ENCODE results near the gene SPATA12.

Gene SPATA12

DNA sequence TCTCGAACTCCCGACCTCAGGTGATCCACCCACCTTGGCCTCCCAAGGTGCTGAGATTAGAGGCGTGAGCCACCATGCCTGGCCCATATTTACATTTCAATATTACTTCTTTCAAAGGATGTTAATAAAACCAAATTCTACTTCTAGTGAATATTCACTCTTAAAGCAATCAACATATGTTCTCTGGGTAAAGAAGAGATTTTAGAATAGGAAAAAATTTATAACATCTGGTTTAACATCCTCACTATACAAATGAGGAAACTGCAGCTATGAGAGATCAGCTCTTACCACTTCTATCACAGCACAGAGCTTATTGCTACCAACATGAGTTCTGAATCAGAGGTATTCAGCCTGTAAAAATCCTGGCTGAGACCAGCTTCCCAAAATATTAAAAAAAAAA is 56.0 kb downstream of the SPATA12 start:
- Histone ChIP-seq H3K9me2 (replicated peaks; ENCODE audit: low read depth, low read length) (no peaks in the 10 kb centered on the region), H2AFZ (ENCODE audit: low read length) (no peak overlapping the region), H3F3A (ENCODE audit: low read depth) (no peaks in the 10 kb centered on the region), H3K4me2 (ENCODE audit: low read depth, low read length, poor library complexity, severe bottlenecking) (no peak overlapping the region), H3K9me3 (ENCODE audit: insufficient read depth, low read depth, low read length) (no peaks in the 10 kb centered on the region), H3K4me1 (ENCODE audit: insufficient read depth, low read length, poor library complexity, severe bottlenecking) (no peaks in the 10 kb centered on the region), H4K20me1 (ENCODE audit: insufficient read depth, low read length, poor library complexity, severe bottlenecking) (no peaks in the 10 kb centered on the region), H3K36me3 (ENCODE audit: insufficient read depth, low read length) (no peaks in the 10 kb centered on the region), H3K4me3 (ENCODE audit: low read length, poor library complexity, severe bottlenecking) (no peak overlapping the region), H3K79me2 (ENCODE audit: insufficient read depth, low read length) (no peaks in the 10 kb centered on the region), H3K9ac (ENCODE audit: low read depth, low read length, poor library complexity, severe bottlenecking) (no peak overlapping the region), H3K27me3 (ENCODE audit: insufficient read depth, low read length, poor library complexity, severe bottlenecking) (no peaks in the 10 kb centered on the region)
- TF ChIP-seq, protein P1, sequence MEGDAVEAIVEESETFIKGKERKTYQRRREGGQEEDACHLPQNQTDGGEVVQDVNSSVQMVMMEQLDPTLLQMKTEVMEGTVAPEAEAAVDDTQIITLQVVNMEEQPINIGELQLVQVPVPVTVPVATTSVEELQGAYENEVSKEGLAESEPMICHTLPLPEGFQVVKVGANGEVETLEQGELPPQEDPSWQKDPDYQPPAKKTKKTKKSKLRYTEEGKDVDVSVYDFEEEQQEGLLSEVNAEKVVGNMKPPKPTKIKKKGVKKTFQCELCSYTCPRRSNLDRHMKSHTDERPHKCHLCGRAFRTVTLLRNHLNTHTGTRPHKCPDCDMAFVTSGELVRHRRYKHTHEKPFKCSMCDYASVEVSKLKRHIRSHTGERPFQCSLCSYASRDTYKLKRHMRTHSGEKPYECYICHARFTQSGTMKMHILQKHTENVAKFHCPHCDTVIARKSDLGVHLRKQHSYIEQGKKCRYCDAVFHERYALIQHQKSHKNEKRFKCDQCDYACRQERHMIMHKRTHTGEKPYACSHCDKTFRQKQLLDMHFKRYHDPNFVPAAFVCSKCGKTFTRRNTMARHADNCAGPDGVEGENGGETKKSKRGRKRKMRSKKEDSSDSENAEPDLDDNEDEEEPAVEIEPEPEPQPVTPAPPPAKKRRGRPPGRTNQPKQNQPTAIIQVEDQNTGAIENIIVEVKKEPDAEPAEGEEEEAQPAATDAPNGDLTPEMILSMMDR (conservative IDR thresholded peaks at IDR 0.05; ENCODE audit: low read length), result no peak
- TF ChIP-seq EZH2phosphoT487 (IDR thresholded peaks at IDR 0.05; ENCODE audit: borderline replicate concordance), result no peak

DNA sequence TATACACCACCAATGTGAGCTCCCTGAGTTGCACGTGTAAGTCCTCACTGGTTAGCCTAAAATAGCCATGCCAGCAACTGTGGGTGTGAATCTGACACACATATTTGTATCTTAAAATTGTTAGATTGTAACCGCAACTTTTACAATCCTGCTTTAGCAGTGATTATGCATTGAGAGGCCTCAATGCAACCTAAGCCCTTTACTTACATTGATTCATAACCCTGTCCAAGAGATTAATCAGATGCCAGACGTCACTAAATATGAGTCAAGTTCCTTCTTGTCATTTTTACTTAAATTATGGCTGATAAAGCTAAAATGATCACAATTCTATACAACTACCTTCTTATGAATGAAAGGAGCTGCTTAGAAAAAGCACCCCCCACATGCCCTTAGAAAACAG is 57.8 kb downstream of the SPATA12 start:
- Histone ChIP-seq H3K4me3 (ENCODE audit: low read length, poor library complexity, severe bottlenecking) (no peak overlapping the region), H3F3A (ENCODE audit: low read depth) (no peaks in the 10 kb centered on the region), H3K9me3 (ENCODE audit: insufficient read depth, low read depth, low read length) (no peaks in the 10 kb centered on the region), H3K79me2 (ENCODE audit: insufficient read depth, low read length) (no peaks in the 10 kb centered on the region), H3K4me2 (ENCODE audit: low read depth, low read length, poor library complexity, severe bottlenecking) (no peak overlapping the region), H2AFZ (ENCODE audit: low read length) (no peak overlapping the region), H3K9me2 (replicated peaks; ENCODE audit: low read depth, low read length) (no peaks in the 10 kb centered on the region), H4K20me1 (ENCODE audit: insufficient read depth, low read length, poor library complexity, severe bottlenecking) (no peaks in the 10 kb centered on the region), H3K36me3 (ENCODE audit: insufficient read depth, low read length) (no peaks in the 10 kb centered on the region), H3K9ac (ENCODE audit: low read depth, low read length, poor library complexity, severe bottlenecking) (no peak overlapping the region), H3K27me3 (ENCODE audit: insufficient read depth, low read length, poor library complexity, severe bottlenecking) (no peaks in the 10 kb centered on the region), H3K4me1 (ENCODE audit: insufficient read depth, low read length, poor library complexity, severe bottlenecking) (no peaks in the 10 kb centered on the region)
- TF ChIP-seq EZH2phosphoT487 (IDR thresholded peaks at IDR 0.05; ENCODE audit: borderline replicate concordance), result no peak
- TF ChIP-seq, protein P1 (conservative IDR thresholded peaks at IDR 0.05; ENCODE audit: low read length), result no peak

DNA sequence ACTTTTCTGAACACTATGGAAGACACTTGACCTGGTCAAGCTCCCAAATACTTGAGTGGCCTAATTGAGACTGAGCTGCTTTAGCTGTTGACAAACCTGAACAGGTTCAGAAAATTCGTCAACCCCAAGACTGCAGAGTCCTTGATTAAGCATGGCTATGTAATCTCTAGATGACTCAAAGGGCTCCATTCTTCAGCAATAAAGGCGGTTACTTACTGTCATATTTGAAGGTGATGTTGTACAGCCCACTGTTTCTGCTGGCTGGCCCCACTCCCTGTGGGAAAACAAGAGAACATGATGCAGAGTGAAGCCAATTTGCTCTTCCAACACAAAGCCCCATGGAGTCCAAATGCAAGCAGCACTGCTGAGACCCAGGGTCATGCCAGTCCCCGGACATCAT is 59.6 kb downstream of the SPATA12 start:
- no peak overlapping the region for H3K9ac ChIP-seq (ENCODE audit: low read depth, low read length, poor library complexity, severe bottlenecking)
- H3K27me3 ChIP-seq (ENCODE audit: insufficient read depth, low read length, poor library complexity, severe bottlenecking), result no peaks in the 10 kb centered on the region
- no peaks in the 10 kb centered on the region for H3F3A ChIP-seq (ENCODE audit: low read depth)
- no peak overlapping the region for H3K4me3 ChIP-seq (ENCODE audit: low read length, poor library complexity, severe bottlenecking)
- TF ChIP-seq, protein P1 (conservative IDR thresholded peaks at IDR 0.05; ENCODE audit: low read length), result no peak
- TF ChIP-seq EZH2phosphoT487 (IDR thresholded peaks at IDR 0.05; ENCODE audit: borderline replicate concordance), result no peak
- peaks cover 7% of the 10 kb centered on the region for H3K4me1 ChIP-seq (ENCODE audit: insufficient read depth, low read length, poor library complexity, severe bottlenecking)
- no peaks in the 10 kb centered on the region for H3K9me2 ChIP-seq (replicated peaks; ENCODE audit: low read depth, low read length)
- H3K36me3 ChIP-seq (ENCODE audit: insufficient read depth, low read length), result no peaks in the 10 kb centered on the region
- H3K79me2 ChIP-seq (ENCODE audit: insufficient read depth, low read length), result no peaks in the 10 kb centered on the region
- no peaks in the 10 kb centered on the region for H4K20me1 ChIP-seq (ENCODE audit: insufficient read depth, low read length, poor library complexity, severe bottlenecking)
- H2AFZ ChIP-seq (ENCODE audit: low read length), result no peak overlapping the region
- no peaks in the 10 kb centered on the region for H3K9me3 ChIP-seq (ENCODE audit: insufficient read depth, low read depth, low read length)
- no peak overlapping the region for H3K4me2 ChIP-seq (ENCODE audit: low read depth, low read length, poor library complexity, severe bottlenecking)
